Activated T-helper 17 cell treated with anti-CD3 and anti-CD28 coated beads, Interleukin-2, amount 50 U/mL, for 72 hours (primary cell): ENCODE data around the gene ACKR3. TPM values are rescaled to one million over a fixed set of nuclear protein-coding genes. Genes with fewer than 3 reads are reported as not detected.

Source experiments
- ATAC-seq: fragments of 150-1000 bp; cut with Tn5 transposase; replicated peaks from 2 replicates; pipeline ENCODE4 v1.10.0; 2021; ENCODE audit warnings: mild to moderate bottlenecking, moderate library complexity
- H3K27ac Mint-ChIP-seq: one replicate; pipeline ENCODE4 v1.8.0; 2022; ENCODE audit warnings: mixed read lengths
- H3K27me3 Mint-ChIP-seq: one replicate; pipeline ENCODE4 v1.8.0; 2022; ENCODE audit warnings: mixed read lengths
- H3K36me3 Mint-ChIP-seq: one replicate; pipeline ENCODE4 v1.8.0; 2022; ENCODE audit warnings: low read depth, mild to moderate bottlenecking, mixed read lengths
- H3K4me1 Mint-ChIP-seq: one replicate; pipeline ENCODE4 v1.8.0; 2022; ENCODE audit warnings: mixed read lengths
- H3K4me3 Mint-ChIP-seq: one replicate; pipeline ENCODE4 v1.8.0; 2022; ENCODE audit warnings: mild to moderate bottlenecking, mixed read lengths
- H3K9me3 Mint-ChIP-seq: one replicate; pipeline ENCODE4 v1.8.0; 2022; ENCODE audit warnings: mixed read lengths
- total RNA-seq, 2 donors: library from RNA; stranded (reverse); gene quantifications; one replicate each; pipeline ENCODE4 v1.2.3, GENCODE V29; 2022

ACKR3 gene
- total RNA-seq, 2 donors from 2014 or later, result 0.86 to 1.7 TPM

DNA sequence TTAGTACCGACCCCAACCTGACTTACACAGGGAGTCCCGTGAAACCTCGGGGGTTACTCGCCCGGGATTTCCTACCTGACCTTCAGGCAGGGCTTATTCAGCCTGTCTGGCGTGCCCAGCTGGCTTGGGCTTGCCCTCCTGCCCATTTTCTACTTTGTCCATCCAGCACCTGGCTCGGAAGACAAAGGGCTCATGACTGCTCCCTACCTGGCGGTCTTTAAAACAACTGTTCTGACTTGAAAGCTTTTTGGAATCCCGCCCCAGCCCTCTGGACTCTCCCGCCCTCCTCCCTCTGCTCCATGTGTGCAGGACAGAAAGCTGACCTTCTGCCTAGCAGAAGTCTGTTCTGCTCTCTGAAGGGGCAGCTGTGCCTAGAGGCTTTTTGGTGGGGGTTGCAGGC is 43.1 kb downstream of the ACKR3 start:
- no peaks in the 10 kb centered on the region for H3K36me3 Mint-ChIP-seq
- H3K27me3 Mint-ChIP-seq, result peaks cover 18% of the 10 kb centered on the region
- no peak overlapping the region for H3K27ac Mint-ChIP-seq
- no peak overlapping the region for H3K4me3 Mint-ChIP-seq
- ATAC-seq, result no peak
- H3K9me3 Mint-ChIP-seq, result no peaks in the 10 kb centered on the region
- H3K4me1 Mint-ChIP-seq, result no peaks in the 10 kb centered on the region

- Mint-ChIP-seq H3K4me1 (no peaks in the 10 kb centered on the region), H3K27me3 (peaks cover 19% of the 10 kb centered on the region), H3K9me3 (no peaks in the 10 kb centered on the region), H3K36me3 (no peaks in the 10 kb centered on the region), H3K4me3 (no peak overlapping the region), H3K27ac (no peak overlapping the region)
- ATAC-seq, result no peak
Observed at GRCh38 chr2:236613612-236614011, 44.0 kb downstream of the ACKR3 start.

- peaks cover 19% of the 10 kb centered on the region for H3K27me3 Mint-ChIP-seq
- no peak overlapping the region for H3K4me3 Mint-ChIP-seq
- H3K36me3 Mint-ChIP-seq, result no peaks in the 10 kb centered on the region
- no peaks in the 10 kb centered on the region for H3K9me3 Mint-ChIP-seq
- no peaks in the 10 kb centered on the region for H3K4me1 Mint-ChIP-seq
- ATAC-seq, result no peak
- no peak overlapping the region for H3K27ac Mint-ChIP-seq
Observed at GRCh38 chr2:236614551-236614950, 44.9 kb downstream of the ACKR3 start.

GRCh38 chr2:236616031-236616430 is 46.4 kb downstream of the ACKR3 start:
- Mint-ChIP-seq H3K4me3 (no peak overlapping the region), H3K4me1 (no peaks in the 10 kb centered on the region), H3K9me3 (no peaks in the 10 kb centered on the region), H3K27me3 (peaks cover 19% of the 10 kb centered on the region), H3K27ac (no peak overlapping the region), H3K36me3 (no peaks in the 10 kb centered on the region)
- no peak for ATAC-seq

DNA sequence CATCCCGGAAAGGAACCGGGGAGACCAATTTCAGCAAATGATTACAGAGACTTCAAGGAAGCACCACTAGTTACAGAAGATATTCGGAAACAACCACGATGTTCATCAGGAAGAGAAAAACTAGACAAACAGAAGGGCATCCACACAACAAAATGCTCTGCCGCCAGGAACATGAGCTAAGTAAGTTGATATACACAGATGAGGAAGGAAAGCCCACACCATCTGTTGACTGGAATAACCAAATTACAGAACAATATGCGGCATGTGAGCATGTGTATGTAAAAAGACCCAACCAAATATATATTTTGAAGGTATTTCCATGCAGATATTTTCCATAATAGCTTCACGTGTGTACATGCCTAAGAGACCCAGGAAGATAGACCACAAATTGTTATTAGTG is 47.0 kb downstream of the ACKR3 start:
- Mint-ChIP-seq H3K4me1 (no peaks in the 10 kb centered on the region), H3K27me3 (peaks cover 19% of the 10 kb centered on the region), H3K36me3 (no peaks in the 10 kb centered on the region), H3K4me3 (no peak overlapping the region), H3K9me3 (no peaks in the 10 kb centered on the region), H3K27ac (no peak overlapping the region)
- ATAC-seq, result no peak

DNA sequence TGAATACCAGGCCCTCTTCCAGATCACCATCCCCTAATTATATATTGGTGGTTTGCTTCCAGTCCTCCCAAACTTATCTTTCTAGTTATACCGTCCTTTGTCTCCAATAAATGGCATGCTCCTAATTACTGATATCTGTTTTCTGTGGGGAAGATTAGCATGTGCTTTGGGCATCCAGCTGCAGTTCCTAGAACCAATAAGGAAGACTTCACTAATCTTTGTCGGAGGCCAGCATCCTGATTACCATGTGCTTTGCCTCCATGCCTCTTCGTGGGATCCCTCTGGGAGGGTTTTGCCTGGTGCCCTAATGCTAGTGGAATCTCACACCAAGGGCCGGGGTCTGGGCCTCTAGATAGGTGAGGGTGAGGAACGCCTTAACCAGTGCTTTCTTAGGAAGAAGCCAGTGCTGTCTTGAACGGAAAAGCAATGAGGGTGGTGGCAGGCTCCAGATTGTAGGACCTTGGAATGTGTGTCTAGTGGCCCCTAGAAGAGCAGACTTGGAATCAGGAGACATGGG is 47.7 kb downstream of the ACKR3 start:
- Mint-ChIP-seq H3K9me3 (no peaks in the 10 kb centered on the region), H3K36me3 (no peaks in the 10 kb centered on the region), H3K4me1 (no peaks in the 10 kb centered on the region), H3K27me3 (peaks cover 19% of the 10 kb centered on the region), H3K27ac (no peak overlapping the region), H3K4me3 (no peak overlapping the region)
- no peak for ATAC-seq

- ATAC-seq, result no peak
- no peaks in the 10 kb centered on the region for H3K9me3 Mint-ChIP-seq
- peaks cover 19% of the 10 kb centered on the region for H3K27me3 Mint-ChIP-seq
- H3K4me1 Mint-ChIP-seq, result no peaks in the 10 kb centered on the region
- no peaks in the 10 kb centered on the region for H3K36me3 Mint-ChIP-seq
- no peak overlapping the region for H3K4me3 Mint-ChIP-seq
- no peak overlapping the region for H3K27ac Mint-ChIP-seq
Observed at GRCh38 chr2:236617796-236618195, 48.2 kb downstream of the ACKR3 start.

DNA sequence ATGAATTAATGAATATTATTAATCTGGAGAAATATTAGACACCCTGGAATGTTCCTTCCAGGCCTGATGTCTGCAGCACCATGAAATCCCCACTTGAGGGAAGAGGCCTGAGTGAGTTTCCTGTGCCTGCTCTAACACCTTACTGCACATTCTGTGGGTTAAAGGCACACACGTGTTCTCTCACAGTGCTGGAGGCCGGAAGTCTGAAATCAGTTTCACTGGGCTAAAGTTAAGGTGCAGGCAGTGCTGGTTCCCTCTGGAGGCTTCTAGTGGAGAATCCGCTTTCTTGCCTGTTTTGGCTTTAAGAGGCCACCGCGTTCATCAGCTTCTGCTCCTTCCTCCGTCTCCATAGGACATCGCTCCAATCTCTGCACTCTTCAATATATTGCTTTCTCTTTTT is 48.7 kb downstream of the ACKR3 start:
- no peaks in the 10 kb centered on the region for H3K9me3 Mint-ChIP-seq
- no peaks in the 10 kb centered on the region for H3K36me3 Mint-ChIP-seq
- no peak for ATAC-seq
- H3K4me1 Mint-ChIP-seq, result no peaks in the 10 kb centered on the region
- H3K27me3 Mint-ChIP-seq, result peaks cover 19% of the 10 kb centered on the region
- no peak overlapping the region for H3K27ac Mint-ChIP-seq
- H3K4me3 Mint-ChIP-seq, result no peak overlapping the region

GRCh38 chr2:236619910-236620612 is 50.4 kb downstream of the ACKR3 start:
- H3K27me3 Mint-ChIP-seq, result peaks cover 7% of the 10 kb centered on the region
- H3K9me3 Mint-ChIP-seq, result no peaks in the 10 kb centered on the region
- H3K36me3 Mint-ChIP-seq, result no peaks in the 10 kb centered on the region
- no peak overlapping the region for H3K4me3 Mint-ChIP-seq
- no peaks in the 10 kb centered on the region for H3K4me1 Mint-ChIP-seq
- no peak overlapping the region for H3K27ac Mint-ChIP-seq
- ATAC-seq, result no peak

GRCh38 chr2:236621786-236622185 is 52.2 kb downstream of the ACKR3 start:
- no peak overlapping the region for H3K27ac Mint-ChIP-seq
- no peaks in the 10 kb centered on the region for H3K4me1 Mint-ChIP-seq
- peaks cover 3% of the 10 kb centered on the region for H3K27me3 Mint-ChIP-seq
- no peaks in the 10 kb centered on the region for H3K9me3 Mint-ChIP-seq
- no peaks in the 10 kb centered on the region for H3K36me3 Mint-ChIP-seq
- H3K4me3 Mint-ChIP-seq, result no peak overlapping the region
- no peak for ATAC-seq

DNA sequence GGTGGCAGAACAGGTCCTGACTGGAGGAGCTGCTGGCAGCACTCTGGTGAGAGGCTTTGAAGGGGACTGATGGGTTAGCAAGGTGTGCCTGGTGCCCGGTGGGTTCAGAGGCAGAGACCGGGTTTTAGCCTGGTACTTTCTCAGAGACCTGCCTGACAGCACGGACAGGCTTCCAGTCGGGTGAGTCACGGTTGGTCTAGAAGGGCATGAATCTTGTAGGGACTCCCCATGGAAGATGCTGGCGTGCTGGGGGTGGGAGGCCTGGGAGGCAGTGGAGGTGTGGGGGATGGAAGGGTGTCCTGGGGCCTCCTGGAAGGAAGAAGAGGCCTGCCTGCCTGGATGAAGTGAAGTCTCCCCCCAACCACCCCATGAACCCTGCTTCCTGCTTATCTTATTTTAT is 52.6 kb downstream of the ACKR3 start:
- H3K36me3 Mint-ChIP-seq, result no peaks in the 10 kb centered on the region
- H3K4me3 Mint-ChIP-seq, result no peak overlapping the region
- H3K4me1 Mint-ChIP-seq, result no peaks in the 10 kb centered on the region
- H3K27me3 Mint-ChIP-seq, result peaks cover 3% of the 10 kb centered on the region
- no peaks in the 10 kb centered on the region for H3K9me3 Mint-ChIP-seq
- no peak overlapping the region for H3K27ac Mint-ChIP-seq
- ATAC-seq, result no peak

DNA sequence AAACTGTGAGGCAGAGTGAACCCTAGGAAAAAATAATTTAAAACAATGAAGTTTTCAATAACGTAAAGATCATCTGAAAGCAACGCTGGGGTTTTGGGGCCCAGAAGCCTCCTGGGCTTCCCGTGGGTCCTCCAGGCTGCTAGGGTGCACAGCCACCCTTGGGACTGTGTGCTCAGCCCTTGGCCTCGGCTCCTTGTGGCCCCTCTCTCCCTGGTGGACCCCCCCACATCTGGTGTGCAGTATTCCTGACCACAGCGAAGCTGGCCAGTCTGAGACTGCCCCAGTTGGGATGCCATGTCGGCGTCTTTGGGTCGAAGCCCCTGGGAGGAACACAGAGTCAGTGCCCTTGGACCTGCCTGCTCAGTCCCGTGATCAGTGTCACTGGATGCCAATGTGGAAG is 53.0 kb downstream of the ACKR3 start:
- ATAC-seq, result no peak
- H3K27ac Mint-ChIP-seq, result no peak overlapping the region

GRCh38 chr2:236623816-236624215 is 54.2 kb downstream of the ACKR3 start:
- Mint-ChIP-seq H3K27ac (no peak overlapping the region), H3K27me3 (no peaks in the 10 kb centered on the region), H3K9me3 (no peaks in the 10 kb centered on the region), H3K4me1 (no peaks in the 10 kb centered on the region), H3K4me3 (no peak overlapping the region), H3K36me3 (no peaks in the 10 kb centered on the region)
- no peak for ATAC-seq

More for the DNA sequence above, 53.0 kb downstream of the ACKR3 start:
- H3K4me1 Mint-ChIP-seq, result no peaks in the 10 kb centered on the region
- H3K4me3 Mint-ChIP-seq, result no peak overlapping the region
- H3K9me3 Mint-ChIP-seq, result no peaks in the 10 kb centered on the region
- peaks cover 2% of the 10 kb centered on the region for H3K27me3 Mint-ChIP-seq
- no peaks in the 10 kb centered on the region for H3K36me3 Mint-ChIP-seq

- Mint-ChIP-seq H3K4me1 (no peaks in the 10 kb centered on the region), H3K36me3 (no peaks in the 10 kb centered on the region), H3K27ac (no peak overlapping the region), H3K27me3 (no peaks in the 10 kb centered on the region), H3K4me3 (no peak overlapping the region), H3K9me3 (no peaks in the 10 kb centered on the region)
- ATAC-seq, result no peak
Observed at GRCh38 chr2:236625156-236625690, 55.6 kb downstream of the ACKR3 start.

DNA sequence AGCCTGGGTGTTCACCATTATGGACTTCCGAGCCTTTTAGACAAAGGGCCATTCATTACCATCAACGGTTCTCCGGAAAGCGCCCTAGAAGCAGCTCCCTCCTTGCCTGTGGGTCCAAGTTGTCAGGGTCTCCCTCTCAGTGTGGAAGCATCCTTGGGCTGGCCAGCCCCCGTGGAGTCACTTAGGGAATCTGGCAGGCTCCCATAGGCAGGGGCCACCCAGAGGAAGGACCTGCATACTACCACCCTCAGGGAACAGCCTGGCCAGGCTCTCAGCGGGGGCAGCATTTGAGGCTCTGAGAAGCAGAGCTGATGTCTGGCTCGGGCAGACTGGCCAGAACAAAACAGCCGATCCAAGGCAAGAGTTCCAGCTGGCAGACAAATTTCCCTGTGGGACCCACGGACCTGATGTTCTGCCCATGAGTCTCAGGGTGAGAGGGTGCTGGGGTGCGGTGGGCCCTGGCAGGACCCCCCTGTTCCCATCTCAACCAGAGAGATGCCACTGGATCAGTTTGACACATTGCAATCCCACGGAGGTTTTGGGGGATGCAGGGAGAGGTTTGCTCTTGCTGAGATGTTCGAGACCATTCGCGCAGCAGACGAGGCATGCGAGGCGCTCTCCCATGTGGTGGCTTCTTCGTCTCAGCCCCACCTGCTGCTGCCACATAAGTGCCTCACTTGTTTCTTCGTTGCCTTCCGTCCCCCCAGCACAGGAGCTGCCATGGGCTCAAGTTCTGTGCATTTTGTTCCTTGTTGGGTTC is 56.9 kb downstream of the ACKR3 start:
- Mint-ChIP-seq H3K9me3 (no peaks in the 10 kb centered on the region), H3K27ac (no peak overlapping the region), H3K36me3 (no peaks in the 10 kb centered on the region), H3K4me3 (no peak overlapping the region), H3K4me1 (no peaks in the 10 kb centered on the region), H3K27me3 (peaks cover under 1% of the 10 kb centered on the region)
- ATAC-seq, result no peak
